ENCODE results near the gene FKBP7. TPM values are rescaled to one million over a fixed set of nuclear protein-coding genes. Genes with fewer than 3 reads are reported as not detected.

The FKBP7 gene
- total RNA-seq, 1 experiment from 2014 or later: 4.8 TPM

- no peak overlapping the region for H2BK12ac ChIP-seq (ENCODE audit: insufficient read length, low read depth, low read length)
- peaks cover 0 to 3% of the 10 kb centered on the region in 2 experiments; a peak in 1 of 4 replicates for H3K4me1 Mint-ChIP-seq
- H3K4me3 Mint-ChIP-seq: no peak overlapping the region
- no peaks in the 10 kb centered on the region for H3K27me3 ChIP-seq (ENCODE audit: insufficient read depth, low read length)
- H3K23ac ChIP-seq (ENCODE audit: insufficient read length, low read depth, low read length): no peak overlapping the region
- peaks cover 17 to 81% (median 76%) of the 10 kb centered on the region in 3 experiments; a peak in 6 of 7 replicates for H3K36me3 Mint-ChIP-seq (ENCODE audit: insufficient read depth in 1 of 3, low read depth in 3 of 3)
- H3K9ac ChIP-seq (ENCODE audit: extremely low read depth, insufficient read length, low read length): no peak overlapping the region
- no peak overlapping the region for H3K4ac ChIP-seq (ENCODE audit: low read depth, low read length)
- H3K23me2 ChIP-seq (ENCODE audit: insufficient read length, low read depth, low read length, poor library complexity, severe bottlenecking): no peaks in the 10 kb centered on the region
- H3K79me2 ChIP-seq (ENCODE audit: insufficient read depth, low read length): no peaks in the 10 kb centered on the region
- no peak overlapping the region for H4K8ac ChIP-seq (replicated peaks; ENCODE audit: insufficient read length, low read depth, low read length)
- no CpG with 5 or more reads among the region's 2 CpGs for WGBS (ENCODE audit: extremely low coverage, insufficient read length, low lambda C conversion rate)
- no peak overlapping the region for H4K91ac ChIP-seq (ENCODE audit: insufficient read length, low read depth, low read length)
- H2AK5ac ChIP-seq (ENCODE audit: insufficient read length, low read length): no peak overlapping the region
- no peak overlapping the region for H3K27ac Mint-ChIP-seq
- H3T11ph ChIP-seq (ENCODE audit: low read length): no peak overlapping the region
- H3K27ac ChIP-seq (ENCODE audit: insufficient read length, low read depth, low read length): no peak overlapping the region
- no peak overlapping the region for H3K14ac ChIP-seq (ENCODE audit: insufficient read depth, low read length)
- no peak overlapping the region for H2BK15ac ChIP-seq (ENCODE audit: low read depth, low read length)
- DNase-seq: no peak
- no peaks in the 10 kb centered on the region for H3K9me3 ChIP-seq (ENCODE audit: control insufficient read depth, low read depth, low read length)
- H3K18ac ChIP-seq (ENCODE audit: insufficient read length, low read depth, low read length): no peak overlapping the region
- no peaks in the 10 kb centered on the region for H3K79me1 ChIP-seq (ENCODE audit: insufficient read depth, low read depth, low read length, poor library complexity, severe bottlenecking)
- H2BK5ac ChIP-seq (ENCODE audit: insufficient read length, low read length): no peak overlapping the region
- no peak overlapping the region for H4K5ac ChIP-seq (ENCODE audit: insufficient read length, low read depth, low read length)
- no peak overlapping the region for H3K4me2 ChIP-seq (ENCODE audit: insufficient read depth, insufficient read length, low read length)
- no peak for TF ChIP-seq CTCF (conservative IDR thresholded peaks at IDR 0.05)
- no peak overlapping the region for H2AFZ ChIP-seq (ENCODE audit: low read length)
- H3K56ac ChIP-seq (ENCODE audit: insufficient read length, low read depth, low read length): no peak overlapping the region
- no peaks in the 10 kb centered on the region for H3K9me3 Mint-ChIP-seq
- no peak overlapping the region for H2BK120ac ChIP-seq (ENCODE audit: low read depth, low read length, poor library complexity, severe bottlenecking)
- H3K27me3 Mint-ChIP-seq (ENCODE audit: low read depth): no peaks in the 10 kb centered on the region
- H3K4me1 ChIP-seq (ENCODE audit: insufficient read depth, low read length): no peaks in the 10 kb centered on the region
- no peak overlapping the region for H2BK20ac ChIP-seq (ENCODE audit: low read depth, low read length, poor library complexity, severe bottlenecking)
- no peaks in the 10 kb centered on the region for H4K20me1 ChIP-seq (ENCODE audit: control insufficient read depth, insufficient read depth, insufficient read length)
These were observed 37.0 kb downstream of the FKBP7 start for GRCh38 chr2:178441426-178441825.
